Measurements from ENCODE around the gene DHX16. TPM values are rescaled to one million over a fixed set of nuclear protein-coding genes. Genes with fewer than 3 reads are reported as not detected.

The DHX16 gene
- total and polyA plus RNA-seq, 2 of the 4 experiments (the other 2 are of a cell fraction) = 47.9 to 48.4 TPM

DNA sequence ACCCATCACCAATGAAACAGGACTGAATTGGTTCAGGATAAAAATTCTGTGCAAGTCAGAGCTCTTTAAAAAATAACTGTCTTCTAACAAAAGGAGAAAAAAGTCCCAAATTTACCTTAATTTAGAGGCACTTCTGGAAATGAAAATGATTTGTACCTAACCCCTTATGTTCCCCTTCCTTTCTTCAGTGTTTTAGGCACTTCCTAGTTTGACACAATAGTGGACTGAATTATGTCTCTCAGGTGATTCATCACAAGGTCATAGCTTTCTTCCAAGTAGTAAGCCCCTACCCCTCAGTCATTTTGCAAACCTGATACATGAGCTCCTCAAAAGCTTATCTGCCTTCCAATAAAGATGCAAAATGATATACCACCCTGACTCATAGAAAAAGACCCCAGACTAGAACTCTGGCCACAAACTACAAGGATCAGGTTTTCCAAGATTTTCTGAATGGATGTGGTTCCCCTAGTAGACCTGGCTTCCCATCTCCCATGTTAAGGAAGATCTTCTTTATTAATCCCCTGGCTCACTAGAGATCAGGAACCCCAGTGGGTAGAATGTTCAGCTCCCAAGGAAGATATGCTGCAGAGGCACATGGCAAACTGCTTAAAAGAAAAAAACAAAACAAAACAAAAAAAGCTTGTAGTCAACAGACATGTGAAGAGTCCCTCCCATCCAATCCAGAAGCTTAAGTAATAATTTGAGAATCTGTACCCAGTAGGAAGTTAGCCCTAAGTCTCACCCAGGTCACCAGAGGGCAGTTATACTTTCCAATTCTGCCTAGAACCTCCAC lies 59.4 kb downstream of the DHX16 start:
- Histone ChIP-seq H3K9ac (ENCODE audit: low read depth, low read length) (no peak overlapping the region), H3K4me1 (ENCODE audit: control insufficient read depth, insufficient read depth, low read length) (peaks cover 7% of the 10 kb centered on the region), H4K5ac (ENCODE audit: low read depth, low read length) (no peak overlapping the region), H3K79me1 (ENCODE audit: low read depth in 1 of 2, low read length in 2 of 2) (peaks cover 42 to 66% of the 10 kb centered on the region in 2 experiments), H4K91ac (ENCODE audit: insufficient read depth, low read depth, low read length) (no peak overlapping the region), H3K14ac (replicated peaks; ENCODE audit: low read depth, low read length) (no peak overlapping the region; the same call in 1 of the 2 replicates), H2BK120ac (ENCODE audit: low read depth, low read length) (no peak overlapping the region), H3K27ac (ENCODE audit: insufficient read depth, low read length) (no peak overlapping the region), H4K20me1 (ENCODE audit: insufficient read depth, low read length) (peaks cover 58% of the 10 kb centered on the region), H2BK5ac (ENCODE audit: low read depth, low read length, poor library complexity, severe bottlenecking) (no peak overlapping the region), H3K18ac (ENCODE audit: low read depth, low read length) (no peak overlapping the region), H3K56ac (ENCODE audit: extremely low read depth, insufficient read depth, low read length) (no peak overlapping the region; the same call in 1 of the 2 replicates), H3K4me3 (ENCODE audit: insufficient read depth, low read depth, low read length) (no peak overlapping the region), H2BK20ac (ENCODE audit: low read depth, low read length) (no peak overlapping the region), H3K9me3 (ENCODE audit: control insufficient read depth, insufficient read depth, low read length) (no peaks in the 10 kb centered on the region), H3K9me1 (ENCODE audit: insufficient read depth, low read length) (peaks cover 10% of the 10 kb centered on the region), H2BK15ac (ENCODE audit: low read depth, low read length) (no peak overlapping the region), H3K36me3 (ENCODE audit: control insufficient read depth, insufficient read depth, low read length) (peaks cover 29% of the 10 kb centered on the region), H3K27me3 (ENCODE audit: control insufficient read depth, insufficient read depth, low read length) (no peaks in the 10 kb centered on the region), H2AK9ac (replicated peaks; ENCODE audit: low read depth, low read length, poor library complexity) (no peak overlapping the region), H3K4me2 (ENCODE audit: low read depth, low read length) (no peak overlapping the region; the same call in 1 of the 2 replicates), H4K8ac (ENCODE audit: low read depth in 2 of 2, low read length in 2 of 2) (no peak overlapping the region), H3K4ac (ENCODE audit: low read depth, low read length) (no peak overlapping the region), H2AK5ac (ENCODE audit: low read depth, low read length) (no peak overlapping the region), H3K23ac (ENCODE audit: low read depth, low read length) (peak overlapping the region; percentile 13), H2AFZ (replicated peaks; ENCODE audit: low read length, poor library complexity) (no peak overlapping the region)
- BruUV-seq (replicated peaks) = no TSS peak
- intact Hi-C loops (cut with micrococcal nuclease) (no loop called here), dilution Hi-C loops (cut with HindIII; ENCODE audit: low sequenced_read_pairs, unreplicated experiment) (no loop called here), in situ Hi-C loops (cut with MboI; ENCODE audit: low sequenced_read_pairs) (no loop called here)
- ChIA-PET POLR2A (ENCODE audit: unreplicated experiment) (interaction anchor here (0.6 to 2.2 kb wide), 6 partner anchors 9 to 110 kb away, joined by 3 to 14 read pairs (median 3); partner anchors contain the start of gene DHX16), CTCF (interaction anchor here (1.8 kb wide), 1 partner anchor 13 kb away, joined by 6 read pairs; no protein-coding TSS in a partner anchor)
- ATAC-seq (ENCODE audit: low read depth) (no peak), DNase-seq (peak; percentile 52)
- TF ChIP-seq POLR2A (IDR thresholded peaks at IDR 0.05; ENCODE audit: low read depth, low read length) (0 out of 2 replicates have a peak, but pooled peaks have one; percentile 18), NFE2L2 (IDR thresholded peaks at IDR 0.05; ENCODE audit: low read depth, low read length) (no peak)

Data from IMR-90 (cell line).